Kidney glomerular epithelial cell (primary cell): ENCODE results near the gene GATAD2B.
"Not testable (repeated sequence)": the region's sequence is repeated elsewhere in the genome, so short reads cannot be mapped to it uniquely, and the experiment has no call there.

Experiments used
- DNase-seq: peaks from one replicate; lab custom pipeline; 2025; lab: John Stamatoyannopoulos, UW

The GATAD2B gene

DNA sequence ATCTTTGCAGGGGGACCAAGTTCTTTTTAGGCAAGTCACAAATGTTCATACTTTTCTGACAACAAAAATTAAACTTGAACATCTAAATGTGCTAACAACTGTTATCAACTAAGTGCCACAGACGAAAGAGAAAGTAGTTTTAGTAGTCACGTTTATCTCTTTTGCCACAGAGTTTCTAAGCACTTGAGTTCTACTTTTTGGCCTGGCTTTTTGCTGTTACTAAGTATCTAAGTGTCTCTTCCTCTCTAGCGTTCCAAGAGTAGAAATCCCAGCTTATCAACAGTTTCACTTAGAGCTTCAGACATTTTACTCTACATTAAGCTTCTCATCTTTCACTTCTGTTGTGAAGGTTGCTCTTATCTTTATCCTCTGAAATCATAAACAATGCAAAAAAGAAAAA is 34.2 kb downstream of the GATAD2B start:
- DNase-seq, result no peak

DNA sequence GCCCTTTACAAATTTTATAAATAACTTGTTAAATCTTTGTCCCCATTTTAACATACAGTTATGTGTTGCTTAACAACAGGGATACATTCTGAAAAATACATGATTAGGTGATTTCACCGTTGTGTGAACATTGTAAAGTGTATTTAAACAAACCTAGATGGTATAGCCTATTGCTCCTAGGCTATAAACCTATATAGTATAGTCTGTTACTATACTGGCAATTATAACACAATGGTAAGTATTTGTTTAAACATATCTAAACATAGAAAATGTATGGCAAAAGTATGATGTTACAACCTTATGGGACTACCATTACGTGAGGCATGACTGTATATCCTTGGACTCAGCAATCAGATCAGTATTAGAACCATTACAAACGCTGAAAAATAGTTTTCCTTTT is 36.6 kb downstream of the GATAD2B start:
- DNase-seq, result no peak

DNA sequence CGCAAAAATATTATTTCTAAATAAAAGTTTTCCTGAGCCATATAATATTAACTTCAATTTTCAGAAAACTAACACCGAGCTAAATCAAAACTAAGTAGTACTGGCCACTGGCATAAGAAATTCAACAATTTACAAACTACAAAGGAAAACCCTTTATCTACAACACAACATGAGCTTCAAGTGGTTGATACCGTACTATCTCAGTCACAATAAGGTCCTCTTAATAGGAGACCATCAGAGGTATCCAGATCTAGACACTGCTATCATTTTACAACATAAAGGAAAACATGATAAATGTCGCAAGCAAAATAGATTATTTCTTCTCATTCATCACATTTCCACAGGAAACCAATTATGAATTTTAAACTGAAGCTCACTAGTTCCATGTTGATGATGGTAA is 39.5 kb downstream of the GATAD2B start:
- DNase-seq, result no peak

DNA sequence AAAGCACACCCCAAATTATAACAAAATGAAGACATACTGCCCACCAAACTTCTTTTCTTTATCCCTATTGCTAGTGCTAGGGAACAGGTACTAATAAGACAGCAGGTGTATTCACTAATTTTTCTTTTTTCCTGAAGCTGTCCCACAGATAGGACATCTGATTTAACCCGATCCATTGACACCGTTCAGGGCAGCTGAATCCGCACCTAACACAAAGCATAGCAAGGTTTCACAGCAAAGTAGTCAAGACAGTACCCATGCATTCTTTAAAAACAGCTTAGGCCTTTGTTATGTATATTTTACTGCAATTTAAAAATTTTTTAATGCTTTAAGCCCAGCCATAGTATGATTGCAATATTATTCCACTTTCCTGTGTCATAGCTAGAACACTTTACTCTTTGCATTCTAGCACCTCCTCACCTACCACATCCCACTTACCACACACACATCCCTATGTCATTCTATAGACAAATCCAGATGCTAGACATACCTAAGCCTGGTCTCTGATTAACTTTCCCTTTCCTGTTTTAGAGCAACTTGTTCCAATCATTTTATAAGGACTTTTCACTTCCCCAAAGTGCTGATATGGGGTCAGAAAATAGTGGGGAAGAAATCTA is 40.4 kb downstream of the GATAD2B start:
- DNase-seq, result no peak

DNA sequence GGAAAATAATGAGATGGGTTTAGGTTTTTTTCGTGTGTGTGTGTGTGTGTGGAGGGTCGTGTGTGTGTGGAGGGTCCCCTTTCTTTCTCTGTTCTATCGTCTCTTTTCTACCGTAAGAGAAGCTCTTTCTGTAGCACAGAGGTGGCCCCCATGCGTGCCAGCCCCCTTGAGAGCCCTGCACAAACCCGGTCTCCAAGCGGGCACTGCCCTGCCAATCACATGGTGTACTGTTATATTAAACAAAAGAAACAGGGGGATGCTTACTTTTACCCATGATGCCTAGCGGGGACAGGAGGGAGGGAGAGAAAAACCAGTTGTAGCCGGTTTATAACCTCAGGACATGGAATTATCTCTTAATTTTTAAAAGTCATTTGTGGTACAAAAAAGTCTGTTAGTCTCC is 41.0 kb downstream of the GATAD2B start:
- peak; percentile 7 for DNase-seq

DNA sequence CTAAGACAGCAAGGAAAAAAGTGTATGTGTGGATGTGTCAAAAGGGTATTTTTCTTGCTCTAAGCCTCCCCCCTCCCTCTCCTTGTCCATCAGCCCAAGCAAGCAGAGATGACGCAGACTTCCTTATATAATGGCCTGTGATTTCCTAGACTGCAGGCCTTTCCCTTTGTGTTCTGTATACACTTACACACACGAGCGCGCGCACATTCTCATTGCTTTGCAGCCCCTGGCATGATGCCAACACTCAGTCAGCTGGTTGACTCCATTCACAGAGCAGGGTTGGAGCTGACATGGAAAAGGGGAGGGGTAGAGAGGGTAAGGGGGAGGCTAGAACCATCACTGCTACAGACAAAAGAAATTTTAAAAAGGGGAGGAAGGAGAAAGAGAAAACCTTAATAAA is 41.8 kb downstream of the GATAD2B start:
- peak; percentile 97 for DNase-seq

DNA sequence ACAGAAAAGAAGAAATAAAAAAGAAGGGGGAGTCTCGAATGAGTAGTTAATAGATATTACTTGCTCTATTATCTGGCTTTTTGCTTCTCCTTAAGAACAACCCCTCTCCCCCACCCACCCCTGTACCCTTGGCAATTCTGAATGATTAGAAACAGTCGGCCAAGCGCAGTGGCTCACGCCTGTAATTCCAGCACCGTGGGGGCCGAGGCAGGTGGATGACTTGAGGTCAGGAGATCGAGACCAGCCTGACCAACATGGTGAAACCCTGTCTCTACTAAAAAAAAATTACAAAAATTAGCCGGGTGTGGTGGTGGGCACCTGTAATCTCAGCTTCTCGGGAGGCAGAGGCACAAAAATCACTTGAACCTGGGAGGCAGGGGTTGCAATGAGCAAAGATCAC is 42.7 kb downstream of the GATAD2B start:
- DNase-seq, result no peak

DNA sequence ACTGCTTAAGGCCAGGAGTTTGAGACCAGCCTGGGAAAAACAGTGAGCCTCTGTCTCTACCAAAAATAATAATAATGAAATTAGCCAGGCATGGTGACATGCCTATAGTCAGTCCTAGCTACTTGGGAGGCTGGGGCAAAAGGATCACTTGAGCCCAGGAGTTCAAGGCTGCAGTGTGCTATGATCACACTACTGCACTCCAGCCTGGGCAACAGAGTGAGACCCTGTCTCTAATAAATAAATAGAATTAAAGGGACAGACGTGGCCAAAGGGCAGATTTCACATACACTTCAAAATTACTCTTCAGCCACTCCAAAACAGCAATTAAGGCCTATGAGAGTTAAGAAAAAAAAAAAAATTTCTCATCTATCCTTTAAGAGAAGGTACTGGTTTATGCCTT is 45.7 kb downstream of the GATAD2B start:
- no peak for DNase-seq

DNA sequence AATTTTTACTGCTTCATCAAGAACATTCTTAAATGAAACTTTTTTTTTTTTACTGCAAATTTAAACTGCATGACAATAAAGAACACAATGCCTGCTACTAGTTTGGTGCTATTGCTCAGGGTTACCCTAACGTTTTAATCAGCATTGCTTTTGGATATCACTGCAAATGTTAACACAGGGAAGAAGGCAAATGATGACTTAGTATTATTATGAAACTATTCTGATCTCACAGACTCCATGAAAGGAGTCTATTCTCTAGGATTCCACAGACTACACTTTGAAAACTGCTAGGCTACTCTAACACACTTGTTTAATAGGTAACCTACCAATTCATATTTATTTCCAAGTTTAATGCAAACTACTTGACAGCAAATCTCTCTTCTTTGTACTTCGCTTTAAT is 49.8 kb downstream of the GATAD2B start:
- no peak for DNase-seq

DNA sequence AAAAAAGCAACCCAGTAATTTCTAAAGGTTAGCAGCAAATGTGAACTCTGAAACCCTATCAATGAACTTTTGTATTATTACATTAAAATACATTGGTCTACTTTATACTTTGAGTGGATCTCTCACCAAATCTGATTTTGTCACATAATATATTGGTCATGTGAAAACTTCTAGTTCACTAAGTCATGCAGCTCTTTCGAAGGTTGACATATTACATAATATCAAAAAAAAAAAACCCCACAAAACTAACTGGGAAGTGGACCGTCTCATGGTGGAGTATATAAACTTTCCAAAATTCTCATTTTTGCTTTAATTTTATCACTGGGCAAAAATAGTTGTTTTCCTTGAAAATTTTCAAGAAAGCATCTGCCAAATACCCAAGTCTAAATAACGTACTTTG is 50.4 kb downstream of the GATAD2B start:
- no peak for DNase-seq

DNA sequence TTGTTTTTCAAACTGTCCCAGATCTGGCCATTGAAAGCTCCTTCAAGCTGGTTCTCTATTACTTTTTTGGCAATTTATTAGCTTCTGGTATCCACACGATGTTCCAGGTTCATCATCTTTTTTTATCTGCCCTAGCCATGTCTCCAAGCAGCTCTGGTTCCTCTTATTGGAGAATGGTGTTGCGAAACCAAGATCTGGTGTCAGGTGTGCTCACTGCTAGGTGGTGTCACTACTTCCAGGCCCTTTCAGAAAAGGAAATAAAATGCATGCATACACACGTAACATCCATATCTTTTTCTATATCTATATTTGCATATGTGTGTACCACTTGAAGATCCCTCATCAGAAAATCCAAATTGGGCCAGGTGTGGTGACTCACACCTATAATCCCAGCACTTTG is 53.3 kb downstream of the GATAD2B start:
- DNase-seq, result no peak

DNA sequence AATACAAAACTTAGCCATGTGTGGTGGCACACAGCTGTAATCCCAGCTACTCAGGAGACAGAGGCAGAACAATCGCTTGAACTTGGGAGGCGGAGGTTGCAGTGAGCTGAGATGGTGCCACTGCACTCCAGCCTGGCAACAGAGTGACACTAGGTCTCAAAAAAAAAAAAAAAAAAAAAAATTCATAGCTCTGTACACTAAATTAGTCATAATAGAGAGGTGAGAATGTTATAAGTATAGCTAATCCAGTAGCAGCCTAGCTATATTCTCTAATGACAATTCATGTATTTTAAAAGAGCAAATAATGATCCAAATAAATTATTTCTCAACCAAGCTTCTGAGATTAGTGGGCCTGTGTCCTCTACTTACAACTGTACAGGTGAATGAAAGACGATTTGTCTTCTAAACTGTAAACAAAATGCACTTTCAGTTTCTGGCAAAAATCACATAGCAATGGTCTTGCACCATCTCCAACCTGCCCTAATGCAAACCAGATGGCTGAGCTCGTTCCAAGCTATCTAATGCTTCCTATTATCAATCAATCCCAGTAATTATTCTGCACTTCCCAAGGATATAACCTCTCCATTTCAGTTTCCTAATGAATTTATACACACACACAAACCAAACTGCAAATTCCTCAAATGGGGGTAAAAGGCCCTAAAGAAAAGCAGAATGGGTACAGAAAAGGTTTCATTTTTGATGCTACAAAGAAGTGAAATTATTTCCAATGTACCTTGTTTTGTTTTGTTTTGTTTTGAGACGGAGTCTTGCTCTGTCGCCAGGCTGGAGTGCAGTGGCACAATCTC is 56.5 kb downstream of the GATAD2B start:
- DNase-seq, result no peak

DNA sequence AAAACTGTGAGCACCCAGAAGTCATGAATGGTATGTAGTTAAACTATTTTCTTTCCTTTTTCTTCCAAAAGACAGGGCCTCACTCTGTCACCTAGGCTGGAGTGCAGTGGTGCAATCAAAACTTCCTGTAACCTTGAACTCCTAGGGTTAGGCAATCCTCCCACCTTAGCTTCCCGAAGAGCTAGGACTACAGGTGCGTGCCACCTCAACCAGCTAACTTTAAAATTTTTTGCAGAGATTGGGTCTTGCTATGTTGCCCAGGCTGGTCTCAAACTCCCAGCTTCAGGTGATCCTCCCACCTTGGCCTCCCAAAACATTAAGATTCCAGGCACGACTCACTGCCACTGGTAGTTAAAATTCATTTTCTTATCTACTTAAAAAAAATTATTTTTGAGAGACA is 62.5 kb downstream of the GATAD2B start:
- DNase-seq, result no peak

DNA sequence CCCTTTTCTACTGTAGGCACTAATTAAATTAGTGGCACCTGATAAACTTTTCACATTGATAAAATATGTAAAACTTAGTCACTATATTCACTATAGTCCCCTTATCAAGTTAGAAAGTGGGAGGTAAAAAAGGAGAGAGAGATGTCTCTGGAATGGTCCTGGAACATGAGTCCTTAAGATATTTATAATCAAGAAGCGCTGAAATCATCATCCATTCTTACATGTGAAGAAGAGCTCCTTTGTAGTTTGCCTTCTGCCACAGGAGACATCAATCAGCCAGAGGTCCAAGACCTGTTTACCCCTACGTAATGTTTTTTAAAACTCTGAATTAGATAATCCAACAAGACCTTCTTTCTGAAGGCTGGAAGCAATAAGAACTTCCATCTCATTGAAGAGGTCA is 65.3 kb downstream of the GATAD2B start:
- no peak for DNase-seq

DNA sequence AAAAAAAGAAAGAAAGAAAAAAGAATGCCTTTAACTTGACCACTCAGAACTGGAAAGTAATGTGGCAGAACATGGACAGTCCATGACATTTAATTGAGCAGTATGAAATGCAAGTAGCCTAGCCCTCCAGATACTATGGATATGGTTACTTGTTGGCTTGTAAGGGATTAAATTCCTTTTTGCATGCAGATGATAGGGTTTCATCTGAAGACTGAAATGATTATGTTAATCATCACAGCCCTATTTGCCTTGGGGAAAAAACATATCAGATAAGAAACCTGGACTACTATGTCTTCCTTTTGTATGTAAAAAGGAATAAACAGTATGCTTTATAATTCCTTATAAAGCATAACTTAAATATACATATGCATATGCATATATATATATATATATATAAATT is 66.0 kb downstream of the GATAD2B start:
- no peak for DNase-seq

DNA sequence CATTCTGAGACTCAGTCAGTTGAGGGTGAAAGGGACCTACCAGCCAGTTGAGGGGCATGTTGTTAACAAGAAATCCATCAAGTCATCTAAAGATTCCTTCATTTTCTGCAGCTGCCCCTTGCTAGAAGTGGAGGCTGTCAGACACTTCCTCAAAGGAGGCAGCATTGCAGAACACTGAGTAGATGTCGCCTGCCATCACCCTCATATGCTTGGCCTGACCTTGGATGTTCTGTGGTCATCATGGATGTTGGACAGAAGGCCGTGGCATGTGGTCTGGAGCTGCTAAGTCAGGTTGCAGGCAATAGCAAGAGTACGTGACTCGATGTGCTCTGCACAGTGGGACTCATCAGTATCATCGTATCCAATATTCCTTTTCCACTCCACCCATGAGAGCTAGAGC is 70.6 kb downstream of the GATAD2B start:
- no peak for DNase-seq

DNA sequence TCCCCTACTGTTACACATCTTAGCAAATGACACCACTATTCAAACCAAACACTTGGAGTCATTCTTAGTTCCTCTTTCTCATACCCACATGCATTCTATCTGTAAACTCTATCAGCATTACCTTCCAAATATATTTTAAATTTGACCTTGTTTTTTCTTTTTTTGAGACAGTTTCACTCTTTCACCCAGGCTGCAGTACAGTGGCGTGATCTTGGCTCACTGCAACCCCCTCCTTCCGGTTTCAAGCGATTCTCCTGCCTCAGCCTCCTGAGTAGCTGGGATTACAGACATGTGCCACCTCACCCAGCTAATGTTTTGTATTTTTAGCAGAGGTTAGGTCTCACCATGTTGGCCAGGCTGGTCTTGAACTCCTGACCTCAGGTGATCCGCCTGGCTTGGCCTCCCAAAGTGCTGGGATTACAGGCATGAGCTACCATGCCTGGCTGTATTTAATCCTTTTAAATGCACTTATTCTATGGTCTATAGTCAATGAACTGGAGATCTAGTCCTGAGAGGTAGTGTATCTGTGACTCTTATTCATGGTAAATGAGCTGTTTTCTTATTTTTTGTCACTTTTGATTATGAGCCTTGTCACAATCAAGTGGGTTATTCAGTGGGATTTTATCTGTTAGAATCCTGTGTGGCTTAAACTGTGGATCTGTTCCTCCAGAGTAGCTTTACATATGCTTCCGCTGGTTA is 73.1 kb downstream of the GATAD2B start:
- DNase-seq, result no peak

DNA sequence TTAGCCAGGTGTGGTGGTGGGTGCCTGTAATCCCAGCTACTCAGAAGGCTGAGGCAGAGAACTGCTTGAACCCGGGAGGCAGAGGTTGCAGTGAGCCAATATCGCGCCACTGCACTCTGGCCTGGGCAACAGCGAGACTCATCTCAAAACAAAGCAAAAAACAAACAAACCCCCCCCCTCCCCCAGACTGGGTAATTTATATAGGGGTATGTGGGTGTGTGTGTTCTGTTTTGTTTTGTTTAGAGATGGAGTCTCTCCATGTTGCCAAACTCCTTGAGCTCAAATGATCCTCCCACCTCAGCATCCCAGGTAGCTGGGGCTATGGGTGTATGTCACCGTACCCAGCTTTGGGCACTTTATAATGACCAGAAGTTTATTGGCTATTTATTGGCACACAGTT is 74.0 kb downstream of the GATAD2B start:
- DNase-seq, result no peak

DNA sequence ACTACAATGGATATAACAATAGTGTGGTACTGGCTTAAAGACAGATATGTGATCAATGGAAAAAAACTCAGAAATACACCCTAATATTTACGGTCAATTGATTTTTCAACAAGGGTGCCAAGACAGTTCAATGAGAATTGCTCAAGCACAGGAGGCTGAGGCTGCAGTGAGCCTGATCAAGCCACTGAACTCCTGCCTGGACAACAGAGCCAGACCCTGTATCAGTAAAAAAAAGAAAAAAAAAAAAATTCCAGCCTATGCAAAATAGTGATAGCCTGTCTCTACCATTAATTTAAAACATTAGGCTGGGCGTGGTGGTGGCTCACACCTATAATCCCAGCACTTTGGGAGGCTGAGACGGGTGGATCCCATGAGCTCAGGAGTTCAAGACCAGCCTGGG is 77.6 kb downstream of the GATAD2B start:
- no peak for DNase-seq

DNA sequence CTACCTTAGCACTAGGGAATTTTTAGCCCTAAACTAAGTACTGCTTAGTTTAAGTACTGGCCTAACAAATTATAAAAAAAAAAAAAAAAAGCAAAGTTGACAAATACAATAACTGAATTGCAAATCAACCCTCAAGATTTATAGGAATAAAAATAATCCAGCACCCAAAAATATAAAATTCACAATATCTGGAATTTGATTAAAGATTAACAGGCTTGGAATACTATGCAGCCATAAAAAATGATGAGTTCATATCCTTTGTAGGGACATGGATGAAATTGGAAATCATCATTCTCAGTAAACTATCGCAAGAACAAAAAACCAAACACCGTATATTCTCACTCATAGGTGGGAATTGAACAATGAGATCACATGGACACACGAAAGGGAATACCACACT is 78.4 kb downstream of the GATAD2B start:
- DNase-seq, result not testable (repeated sequence)

DNA sequence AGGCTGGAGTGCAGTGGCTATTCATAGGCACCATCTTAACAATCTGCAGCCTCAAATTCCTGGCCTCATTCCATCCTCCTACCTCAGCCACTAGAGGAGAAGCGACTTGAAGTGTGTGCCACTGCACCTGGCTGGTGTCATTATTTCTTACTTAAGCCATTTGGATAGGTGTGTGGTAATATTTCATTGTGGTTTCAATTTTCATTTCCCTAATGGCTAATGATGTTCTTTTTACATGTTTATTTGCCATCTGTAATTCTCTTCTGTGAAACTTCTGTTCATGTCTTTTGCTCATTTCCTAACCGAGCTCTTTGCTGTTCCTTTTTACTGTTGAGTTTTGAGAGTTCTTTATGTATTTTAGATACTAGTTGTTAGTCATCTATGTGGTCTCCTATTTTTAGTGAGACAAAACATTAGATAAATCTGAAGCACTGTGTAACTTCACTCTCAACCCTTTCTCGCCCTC is 80.7 kb downstream of the GATAD2B start:
- DNase-seq, result no peak

DNA sequence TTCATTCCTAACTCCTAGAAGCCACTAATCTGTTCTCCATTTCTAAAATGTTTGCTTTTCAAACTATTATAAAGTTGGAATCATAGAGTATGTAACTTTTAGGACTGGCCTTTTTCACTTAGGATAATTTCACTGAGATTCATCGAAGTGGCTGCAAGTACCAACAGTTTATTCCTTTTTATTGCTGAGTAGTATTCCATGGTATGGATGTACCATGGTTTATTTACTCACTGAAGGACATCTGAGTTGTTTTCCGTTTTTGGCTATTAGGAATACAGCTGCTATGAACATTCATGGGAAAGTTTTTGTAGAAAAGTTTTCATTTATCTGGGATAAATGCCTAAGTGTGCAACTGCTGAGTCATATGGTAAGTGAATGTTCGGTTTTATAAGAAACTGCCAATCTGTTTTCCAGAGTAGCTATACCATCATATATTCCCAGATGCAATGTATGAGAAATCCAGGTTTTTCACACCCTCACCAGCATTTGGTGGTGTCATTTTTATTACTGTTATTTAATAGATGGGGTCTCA is 81.2 kb downstream of the GATAD2B start:
- DNase-seq, result no peak

DNA sequence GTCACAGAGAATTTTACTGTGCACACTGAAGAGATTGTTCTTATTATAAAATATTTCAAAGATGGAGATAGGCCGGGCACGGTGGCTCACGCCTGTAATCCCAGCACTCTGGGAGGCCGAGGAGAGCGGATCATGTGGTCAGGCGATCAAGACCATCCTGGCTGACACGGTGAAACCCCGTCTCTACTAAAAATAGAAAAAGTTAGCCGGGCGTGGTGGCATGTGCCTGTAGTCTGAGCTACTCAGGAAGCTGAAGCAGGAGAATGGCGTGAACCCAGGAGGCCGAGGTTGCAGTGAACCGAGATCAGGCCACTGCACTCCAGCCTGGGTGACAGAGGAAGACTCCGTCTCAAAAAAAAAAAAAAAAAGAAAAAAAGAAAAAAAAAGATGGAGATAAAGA is 82.0 kb downstream of the GATAD2B start:
- not testable (repeated sequence) for DNase-seq
